ENCODE measurements around the gene CRACR2A.

CRACR2A gene

GRCh38 chr12:3752096-3752709 is 706 bp downstream of the CRACR2A start:
- DNase-seq (ENCODE audit: low read depth): peak; percentile 35

GRCh38 chr12:3751151-3752095 is 1.5 kb downstream of the CRACR2A start:
- DNase-seq (ENCODE audit: low read depth): no peak

- DNase-seq (ENCODE audit: low read depth): no peak
Observed at GRCh38 chr12:3750616-3751015, 2.3 kb downstream of the CRACR2A start.

- DNase-seq (ENCODE audit: low read depth): no peak
Observed at GRCh38 chr12:3748620-3749019, 4.3 kb downstream of the CRACR2A start.

GRCh38 chr12:3747976-3748619 is 4.8 kb downstream of the CRACR2A start:
- DNase-seq (ENCODE audit: low read depth): no peak

- DNase-seq (ENCODE audit: low read depth): no peak
Observed at GRCh38 chr12:3747543-3747942, 5.4 kb downstream of the CRACR2A start.

GRCh38 chr12:3746758-3747157 is 6.2 kb downstream of the CRACR2A start:
- no peak for DNase-seq (ENCODE audit: low read depth)

GRCh38 chr12:3745152-3745551 is 7.8 kb downstream of the CRACR2A start:
- no peak for DNase-seq (ENCODE audit: low read depth)

GRCh38 chr12:3744229-3744901 is 8.5 kb downstream of the CRACR2A start:
- DNase-seq (ENCODE audit: low read depth): no peak

GRCh38 chr12:3743803-3744202 is 9.1 kb downstream of the CRACR2A start:
- DNase-seq (ENCODE audit: low read depth): no peak

- no peak for DNase-seq (ENCODE audit: low read depth)
Observed at GRCh38 chr12:3741882-3742672, 10.8 kb downstream of the CRACR2A start.

- no peak for DNase-seq (ENCODE audit: low read depth)
Observed at GRCh38 chr12:3740480-3741231, 12.3 kb downstream of the CRACR2A start.

- DNase-seq (ENCODE audit: low read depth): no peak
Observed at GRCh38 chr12:3735432-3735831, 17.5 kb downstream of the CRACR2A start.

- DNase-seq (ENCODE audit: low read depth): no peak
Observed at GRCh38 chr12:3732901-3733300, 20.0 kb downstream of the CRACR2A start.

- no peak for DNase-seq (ENCODE audit: low read depth)
Observed at GRCh38 chr12:3730111-3730510, 22.8 kb downstream of the CRACR2A start.

GRCh38 chr12:3728686-3729085 is 24.2 kb downstream of the CRACR2A start:
- DNase-seq (ENCODE audit: low read depth): no peak

- DNase-seq (ENCODE audit: low read depth): no peak
Observed at GRCh38 chr12:3727877-3728632, 24.9 kb downstream of the CRACR2A start.

- DNase-seq (ENCODE audit: low read depth): no peak
Observed at GRCh38 chr12:3727354-3727753, 25.6 kb downstream of the CRACR2A start.

GRCh38 chr12:3726456-3726855 is 26.5 kb downstream of the CRACR2A start:
- no peak for DNase-seq (ENCODE audit: low read depth)
